ENCODE results near the gene SLC1A2.

Gene SLC1A2

DNA sequence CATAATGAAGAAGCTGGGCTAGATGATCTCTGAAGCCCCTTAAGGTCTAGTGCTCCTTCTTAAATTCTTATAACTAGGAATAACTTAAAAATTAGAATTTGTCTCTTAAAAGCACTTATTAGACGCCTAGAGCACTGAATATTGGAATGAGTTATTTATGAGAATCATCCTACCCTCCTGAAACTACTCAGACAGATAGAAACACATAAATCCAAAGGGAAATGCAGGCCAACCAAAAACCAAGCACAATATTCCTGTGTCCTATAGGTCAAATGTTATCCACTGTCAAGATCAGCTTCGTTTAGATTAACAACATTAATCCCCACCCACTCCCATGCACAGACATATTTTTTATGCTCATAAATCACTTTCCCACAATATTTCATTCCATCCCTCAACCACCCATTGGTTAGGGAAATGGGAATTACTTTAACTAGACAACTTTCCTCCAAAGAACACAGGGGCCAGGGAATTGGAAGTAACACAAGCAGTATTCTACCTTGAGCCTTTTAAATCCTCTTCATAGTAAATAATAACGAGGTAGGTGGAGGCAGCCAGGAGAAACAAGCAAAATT lies 193.3 kb downstream of the SLC1A2 start:
- no peaks in the 10 kb centered on the region for H3K27me3 ChIP-seq (ENCODE audit: insufficient read depth, low read depth, severe bottlenecking)
- TF ChIP-seq CTCF (IDR thresholded peaks at IDR 0.05; ENCODE audit: low read depth, low read length) = no peak
- no peaks in the 10 kb centered on the region for H3K36me3 ChIP-seq

GRCh38 chr11:35223991-35224390 lies 195.4 kb downstream of the SLC1A2 start:
- Histone ChIP-seq H3K4me3 (ENCODE audit: low read depth, low read length) (no peak overlapping the region), H3K9me3 (ENCODE audit: severe bottlenecking) (no peaks in the 10 kb centered on the region), H3K36me3 (no peaks in the 10 kb centered on the region), H3K27me3 (ENCODE audit: insufficient read depth, low read depth, severe bottlenecking) (no peaks in the 10 kb centered on the region), H3K27ac (no peak overlapping the region)
- DNase-seq = no peak
- no peak for TF ChIP-seq CTCF (IDR thresholded peaks at IDR 0.05; ENCODE audit: low read depth, low read length)

More for the DNA sequence above, 193.3 kb downstream of the SLC1A2 start:
- no peak overlapping the region for H3K4me3 ChIP-seq (ENCODE audit: low read depth, low read length)
- no peaks in the 10 kb centered on the region for H3K9me3 ChIP-seq (ENCODE audit: severe bottlenecking)
- DNase-seq = no peak
- H3K27ac ChIP-seq = no peak overlapping the region

- no peaks in the 10 kb centered on the region for H3K36me3 ChIP-seq
- no peak for TF ChIP-seq CTCF (IDR thresholded peaks at IDR 0.05; ENCODE audit: low read depth, low read length)
- DNase-seq = peak; percentile 80
Observed at GRCh38 chr11:35223371-35223796, 196.0 kb downstream of the SLC1A2 start.

GRCh38 chr11:35218956-35219355 lies 200.4 kb downstream of the SLC1A2 start:
- no peaks in the 10 kb centered on the region for H3K9me3 ChIP-seq (ENCODE audit: severe bottlenecking)
- no peak for TF ChIP-seq CTCF (IDR thresholded peaks at IDR 0.05; ENCODE audit: low read depth, low read length)
- no peak overlapping the region for H3K27ac ChIP-seq
- H3K27me3 ChIP-seq (ENCODE audit: insufficient read depth, low read depth, severe bottlenecking) = no peaks in the 10 kb centered on the region
- H3K36me3 ChIP-seq = no peaks in the 10 kb centered on the region
- DNase-seq = no peak
- no peak overlapping the region for H3K4me3 ChIP-seq (ENCODE audit: low read depth, low read length)

More at GRCh38 chr11:35223371-35223796, 196.0 kb downstream of the SLC1A2 start:
- no peak overlapping the region for H3K27ac ChIP-seq
- no peak overlapping the region for H3K4me3 ChIP-seq (ENCODE audit: low read depth, low read length)
- H3K9me3 ChIP-seq (ENCODE audit: severe bottlenecking) = no peaks in the 10 kb centered on the region
- H3K27me3 ChIP-seq (ENCODE audit: insufficient read depth, low read depth, severe bottlenecking) = no peaks in the 10 kb centered on the region

- no peak for DNase-seq
- Histone ChIP-seq H3K27ac (no peak overlapping the region), H3K4me3 (ENCODE audit: low read depth, low read length) (no peak overlapping the region), H3K36me3 (no peaks in the 10 kb centered on the region), H3K27me3 (ENCODE audit: insufficient read depth, low read depth, severe bottlenecking) (no peaks in the 10 kb centered on the region), H3K9me3 (ENCODE audit: severe bottlenecking) (no peaks in the 10 kb centered on the region)
- TF ChIP-seq CTCF (IDR thresholded peaks at IDR 0.05; ENCODE audit: low read depth, low read length) = no peak
Observed at GRCh38 chr11:35216962-35217678, 202.2 kb downstream of the SLC1A2 start.

Measured in WERI-Rb-1 (cell line).